ENCODE measurements around the gene DPH2.
A peak's percentile ranks its signal among the peaks of the same experiment; 100 is the strongest.

The DPH2 gene, protein sequence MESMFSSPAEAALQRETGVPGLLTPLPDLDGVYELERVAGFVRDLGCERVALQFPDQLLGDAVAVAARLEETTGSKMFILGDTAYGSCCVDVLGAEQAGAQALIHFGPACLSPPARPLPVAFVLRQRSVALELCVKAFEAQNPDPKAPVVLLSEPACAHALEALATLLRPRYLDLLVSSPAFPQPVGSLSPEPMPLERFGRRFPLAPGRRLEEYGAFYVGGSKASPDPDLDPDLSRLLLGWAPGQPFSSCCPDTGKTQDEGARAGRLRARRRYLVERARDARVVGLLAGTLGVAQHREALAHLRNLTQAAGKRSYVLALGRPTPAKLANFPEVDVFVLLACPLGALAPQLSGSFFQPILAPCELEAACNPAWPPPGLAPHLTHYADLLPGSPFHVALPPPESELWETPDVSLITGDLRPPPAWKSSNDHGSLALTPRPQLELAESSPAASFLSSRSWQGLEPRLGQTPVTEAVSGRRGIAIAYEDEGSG

DNA sequence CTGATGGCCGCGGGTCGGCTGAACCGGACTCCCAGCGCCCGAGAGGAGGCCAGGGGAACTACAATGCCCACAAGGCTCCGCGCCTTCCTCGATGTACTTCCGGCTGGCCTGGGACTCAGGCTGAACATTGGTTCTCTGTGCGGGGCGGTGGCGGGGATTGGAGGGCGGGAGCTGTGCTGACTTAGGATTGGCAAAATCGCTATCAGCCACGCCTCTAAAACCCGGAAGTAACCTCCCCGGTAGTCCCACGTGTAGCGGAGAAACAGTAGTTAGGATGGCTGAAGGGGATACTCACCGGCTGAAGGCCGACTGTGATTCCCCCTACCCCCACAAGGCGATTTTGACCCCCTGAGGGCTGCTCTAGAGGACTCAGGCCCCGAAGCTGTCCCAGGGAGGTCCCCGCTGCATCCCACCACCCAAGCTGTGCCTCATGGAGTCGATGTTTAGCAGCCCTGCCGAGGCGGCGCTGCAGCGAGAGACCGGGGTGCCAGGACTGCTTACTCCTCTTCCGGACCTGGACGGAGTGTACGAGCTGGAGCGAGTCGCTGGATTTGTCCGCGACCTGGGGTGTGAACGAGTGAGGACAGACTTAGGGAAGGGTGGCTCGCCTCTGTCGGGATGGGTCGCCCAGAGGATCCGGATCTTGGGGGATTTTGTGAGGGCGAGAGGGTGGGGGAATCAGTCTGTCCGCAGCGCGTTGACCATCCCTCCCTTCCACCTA, at the start of gene DPH2:
TSS of gene DPH2 (plus strand) at position 265 of the 721 bp plus-strand sequence. CDS start at position 431, 166 bp downstream.
- DNase-seq: peak; percentile 98

DNA sequence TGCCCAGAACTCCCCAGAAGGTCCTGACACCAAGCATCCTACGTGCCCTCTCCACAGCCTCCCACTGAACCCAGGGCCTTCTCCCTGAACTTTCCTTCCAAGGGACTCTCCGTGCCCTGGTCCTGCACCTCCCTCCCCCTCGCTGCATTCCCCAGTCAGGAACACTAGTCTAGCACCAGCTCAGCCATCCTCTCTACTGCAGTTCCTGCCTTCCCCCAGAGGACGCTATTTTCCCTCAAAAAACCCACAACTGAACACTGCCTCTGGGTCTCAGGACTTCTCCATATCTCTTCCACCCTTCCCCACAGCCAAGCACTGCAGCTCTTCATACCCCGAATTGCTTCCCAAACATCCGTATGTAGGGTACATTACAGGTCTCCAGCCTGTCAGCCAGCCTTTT, 48.8 kb upstream of the DPH2 start:
- no peak for DNase-seq

DNA sequence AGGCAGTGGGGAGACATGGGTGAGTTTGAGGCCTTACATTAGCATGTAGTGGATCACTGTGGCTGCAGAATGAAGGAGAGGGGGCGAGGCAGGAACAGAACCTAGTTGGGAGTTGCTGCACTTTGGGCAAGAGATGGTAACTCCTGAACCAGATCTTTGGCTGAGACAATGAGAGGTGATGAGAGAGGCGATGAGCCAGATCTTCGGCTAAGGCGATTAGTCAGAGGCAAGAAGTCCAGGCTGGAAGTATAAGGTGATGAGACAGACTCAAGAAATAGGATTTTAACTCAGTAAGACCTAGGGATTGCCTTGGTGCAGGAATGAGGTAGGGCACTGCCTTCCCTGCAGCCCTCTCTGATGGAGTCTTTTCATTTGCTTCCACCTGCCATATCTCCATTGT, 45.3 kb upstream of the DPH2 start:
- no peak for DNase-seq

DNA sequence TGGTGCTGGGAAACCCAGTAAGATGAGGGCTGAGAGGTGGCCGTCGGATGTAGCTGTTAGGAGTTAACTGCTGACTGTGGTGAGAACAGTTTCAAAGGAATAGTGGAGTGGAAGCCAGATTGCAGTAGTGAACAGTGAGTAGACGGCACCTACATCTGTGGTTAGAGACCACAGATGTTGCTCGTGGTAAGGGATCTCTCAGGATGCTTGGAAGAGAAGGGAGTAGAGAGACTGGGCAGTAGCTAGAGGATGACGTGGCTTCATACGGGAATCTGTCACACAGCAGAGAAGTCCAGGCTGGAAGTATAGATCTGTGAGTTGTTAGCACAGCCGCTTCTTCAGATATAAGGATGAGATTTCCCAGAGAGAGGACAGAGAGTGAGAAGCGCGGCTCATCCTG, 44.0 kb upstream of the DPH2 start:
- no peak for DNase-seq

DNA sequence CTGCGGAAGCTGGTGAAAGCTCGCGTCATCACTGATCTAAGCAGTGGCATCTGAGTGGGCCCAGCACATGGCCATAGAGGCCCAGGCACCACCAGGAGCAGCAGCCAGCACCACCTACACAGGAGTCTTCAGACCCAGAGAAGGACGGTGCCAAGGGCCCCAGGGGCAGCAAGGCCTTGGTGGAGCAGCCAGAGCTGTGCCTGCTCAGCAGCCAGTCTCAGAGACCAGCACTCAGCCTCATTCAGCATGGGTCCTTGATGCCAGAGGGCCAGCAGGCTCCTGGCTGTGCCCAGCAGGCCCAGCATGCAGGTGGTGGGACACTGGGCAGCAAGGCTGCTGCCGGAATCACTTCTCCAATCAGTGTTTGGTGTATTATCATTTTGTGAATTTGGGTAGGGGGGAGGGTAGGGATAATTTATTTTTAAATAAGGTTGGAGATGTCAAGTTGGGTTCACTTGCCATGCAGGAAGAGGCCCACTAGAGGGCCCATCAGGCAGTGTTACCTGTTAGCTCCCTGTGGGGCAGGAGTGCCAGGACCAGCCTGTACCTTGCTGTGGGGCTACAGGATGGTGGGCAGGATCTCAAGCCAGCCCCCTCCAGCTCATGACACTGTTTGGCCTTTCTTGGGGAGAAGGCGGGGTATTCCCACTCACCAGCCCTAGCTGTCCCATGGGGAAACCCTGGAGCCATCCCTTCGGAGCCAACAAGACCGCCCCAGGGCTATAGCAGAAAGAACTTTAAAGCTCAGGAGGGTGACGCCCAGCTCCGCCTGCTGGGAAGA, 39.5 kb upstream of the DPH2 start:
- DNase-seq: no peak

DNA sequence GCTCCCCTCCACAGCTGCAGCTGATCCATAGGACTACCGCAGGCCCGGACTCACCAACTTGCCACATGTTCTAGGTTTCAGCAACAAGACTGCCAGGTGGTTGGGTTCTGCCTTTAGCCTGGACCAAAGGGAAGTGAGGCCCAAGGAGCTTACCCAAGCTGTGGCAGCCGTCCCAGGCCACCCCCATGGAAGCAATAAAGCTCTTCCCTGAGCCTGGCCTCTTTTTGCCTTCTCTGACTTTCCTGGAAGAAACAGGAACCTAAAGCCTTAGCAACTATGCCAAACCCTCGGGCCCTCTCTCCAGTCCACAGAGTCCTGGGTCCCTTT, 38.9 kb upstream of the DPH2 start:
- DNase-seq: no peak

DNA sequence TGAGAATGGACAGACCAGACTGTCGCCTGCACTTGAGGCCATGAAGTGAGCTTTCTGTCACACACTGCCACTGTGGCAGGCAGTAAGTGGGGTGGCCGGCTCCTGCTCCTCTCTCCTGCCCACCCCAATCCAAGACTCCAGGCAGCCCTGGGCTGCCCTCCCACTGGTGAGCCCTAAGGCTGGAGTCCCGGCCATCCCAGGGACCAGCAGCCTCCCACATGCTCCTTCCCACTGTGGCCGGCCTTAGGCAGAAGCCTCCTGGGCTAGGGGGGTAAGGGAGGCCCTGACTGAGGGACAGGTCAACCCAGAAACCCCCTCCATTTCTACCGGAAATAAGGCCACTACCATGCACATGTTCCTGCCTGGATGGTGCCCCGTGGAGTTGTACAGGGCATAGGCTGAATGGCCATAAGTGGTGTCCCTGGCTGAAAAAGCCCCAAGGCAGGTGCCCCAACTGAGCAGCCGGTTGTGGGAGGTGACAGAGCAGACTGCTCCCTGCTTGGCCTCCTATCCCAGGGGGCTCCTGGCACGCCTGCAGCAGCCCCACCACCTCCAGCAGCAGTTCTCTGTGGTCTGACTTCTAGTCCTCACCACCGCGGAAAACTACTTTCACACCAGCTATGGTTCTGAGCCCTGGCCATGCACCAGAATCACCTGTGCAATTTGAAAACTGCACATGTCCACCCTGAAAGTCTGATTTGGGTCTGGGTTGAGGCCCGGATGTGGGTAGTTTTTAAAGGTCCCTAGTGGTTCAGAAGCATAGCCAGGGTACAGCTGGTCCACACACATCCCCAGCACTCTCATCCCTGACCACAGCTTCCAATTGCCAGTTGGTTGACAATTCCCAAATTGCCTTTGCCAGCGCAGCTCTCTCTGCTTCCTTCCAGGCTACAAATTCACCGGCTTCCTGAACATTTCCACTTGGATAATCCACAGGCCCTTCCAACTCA, 37.8 kb upstream of the DPH2 start:
- DNase-seq: no peak

DNA sequence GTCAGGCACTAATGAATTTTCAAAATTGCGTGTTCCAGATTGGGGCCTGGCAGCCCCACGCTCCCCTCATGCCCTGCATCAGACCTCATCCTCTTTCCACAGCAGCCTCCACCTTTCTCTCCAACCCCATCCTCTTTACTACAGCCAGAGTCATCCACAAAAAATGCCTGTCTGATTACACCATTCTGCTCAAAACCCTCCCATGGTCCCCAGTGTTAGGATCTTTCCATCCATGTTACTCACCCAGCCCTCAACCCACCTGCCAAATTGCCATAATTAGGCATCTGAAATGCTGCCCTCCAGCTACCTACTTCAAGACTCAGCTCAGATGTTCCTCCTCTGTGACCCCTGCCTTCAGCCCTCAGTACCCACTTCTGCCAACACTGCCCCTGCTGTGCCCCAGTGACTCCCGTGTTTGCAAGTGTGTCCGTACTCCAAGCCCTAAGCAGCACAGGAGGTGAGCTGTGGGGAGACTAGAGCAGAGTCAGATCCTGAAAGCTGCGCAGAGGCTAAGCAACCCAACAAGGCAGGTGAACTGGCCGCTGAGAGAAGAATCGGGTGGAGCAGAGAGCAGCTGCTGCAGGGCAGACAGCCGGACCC, 36.9 kb upstream of the DPH2 start:
- DNase-seq: no peak

DNA sequence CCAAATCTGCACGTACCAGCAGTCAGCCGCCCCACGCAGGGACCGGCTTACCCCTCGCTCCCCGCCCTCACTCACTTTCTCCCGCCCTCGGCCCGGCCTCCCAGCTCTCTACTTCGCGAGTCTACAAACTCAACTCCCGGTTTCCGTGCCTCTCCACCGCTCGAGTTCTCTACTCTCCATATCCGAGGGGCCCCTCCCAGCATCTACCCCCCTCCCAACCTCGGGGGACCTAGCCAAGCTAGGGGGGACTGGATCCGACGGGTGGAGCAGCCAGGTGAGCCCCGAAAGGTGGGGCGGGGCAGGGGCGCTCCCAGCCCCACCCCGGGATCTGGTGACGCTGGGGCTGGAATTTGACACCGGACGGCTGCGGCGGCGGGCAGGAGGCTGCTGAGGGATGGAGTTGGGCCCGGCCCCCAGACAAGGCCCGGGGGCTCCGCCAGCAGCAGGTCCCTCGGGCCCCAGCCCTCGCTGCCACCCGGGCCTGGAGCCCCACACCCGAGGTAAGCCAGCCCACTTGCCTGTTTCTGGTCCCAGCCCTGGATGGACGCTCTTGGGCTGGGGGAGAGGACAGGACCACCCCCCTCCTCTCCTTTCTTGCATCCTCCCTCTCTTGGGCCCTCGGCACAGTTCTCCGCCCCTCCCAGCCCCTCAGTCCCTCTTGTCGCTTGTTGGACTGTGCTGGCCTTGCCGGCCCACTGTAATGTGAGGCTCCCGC, 36.3 kb upstream of the DPH2 start, which contains the start of gene ARTN:
TSS of gene ARTN (plus strand) at position 416 of the 715 bp plus-strand sequence. CDS start 1,856 bp downstream, outside the sequence.
- DNase-seq: peak; percentile 71

DNA sequence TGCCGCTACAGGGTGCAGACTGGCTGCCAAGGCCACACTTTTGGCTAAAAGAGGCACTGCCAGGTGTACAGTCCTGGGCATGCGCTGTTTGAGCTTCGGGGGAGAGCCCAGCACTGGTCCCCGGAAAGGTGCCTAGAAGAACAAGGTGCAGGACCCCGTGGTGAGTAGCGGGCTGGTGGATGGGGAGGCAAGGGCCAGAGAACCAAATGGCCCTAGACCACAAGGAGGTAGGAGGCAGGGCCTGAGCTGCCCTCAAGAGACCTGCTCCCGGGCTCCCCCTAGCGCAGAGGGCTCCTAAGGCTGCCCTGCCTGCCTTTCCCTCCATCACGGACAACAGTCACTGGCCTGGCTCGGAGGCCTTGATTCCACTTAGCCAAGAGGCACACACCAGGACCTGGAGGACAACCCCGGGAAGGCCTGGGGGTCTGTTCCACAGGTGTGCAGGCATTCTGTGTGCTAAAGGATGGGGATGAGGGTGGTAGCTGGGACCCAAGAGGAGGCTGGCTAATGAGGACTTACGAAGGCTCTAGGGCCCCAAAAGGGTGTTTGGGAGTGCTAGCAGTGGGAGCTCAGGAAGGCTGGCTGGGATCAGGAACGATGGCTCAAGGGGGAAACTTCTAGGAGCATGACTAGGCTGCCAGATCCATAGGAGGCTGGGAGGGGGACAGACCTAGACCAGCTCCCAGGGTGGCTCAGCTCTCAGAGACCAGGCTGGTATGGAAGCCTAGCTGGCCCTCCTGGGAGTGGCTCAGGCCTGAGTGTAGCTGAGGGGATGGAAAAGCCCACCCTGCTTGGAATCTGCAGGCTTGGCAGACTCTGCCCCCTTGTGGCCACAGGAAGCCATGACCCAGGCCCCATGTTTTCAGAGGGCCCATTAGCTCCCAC, 35.5 kb upstream of the DPH2 start:
- peak; percentile 94 for DNase-seq

DNA sequence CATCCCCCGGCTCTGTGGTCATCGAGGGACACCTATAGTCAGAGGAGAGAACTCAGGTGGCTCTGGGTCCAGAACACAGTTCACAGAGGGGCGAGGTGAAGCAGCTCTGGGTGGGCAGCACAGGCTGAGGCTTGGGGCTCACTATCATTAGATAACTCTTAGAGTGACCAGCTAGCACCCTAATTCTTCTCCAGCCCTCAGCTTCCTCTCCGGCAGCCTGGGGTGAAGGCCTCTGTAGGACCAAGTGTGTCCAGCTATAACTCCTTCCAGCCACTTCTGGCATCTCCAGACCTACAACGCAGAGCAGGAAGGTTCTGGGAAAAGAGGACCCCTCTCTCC, 34.9 kb upstream of the DPH2 start:
- no peak for DNase-seq

DNA sequence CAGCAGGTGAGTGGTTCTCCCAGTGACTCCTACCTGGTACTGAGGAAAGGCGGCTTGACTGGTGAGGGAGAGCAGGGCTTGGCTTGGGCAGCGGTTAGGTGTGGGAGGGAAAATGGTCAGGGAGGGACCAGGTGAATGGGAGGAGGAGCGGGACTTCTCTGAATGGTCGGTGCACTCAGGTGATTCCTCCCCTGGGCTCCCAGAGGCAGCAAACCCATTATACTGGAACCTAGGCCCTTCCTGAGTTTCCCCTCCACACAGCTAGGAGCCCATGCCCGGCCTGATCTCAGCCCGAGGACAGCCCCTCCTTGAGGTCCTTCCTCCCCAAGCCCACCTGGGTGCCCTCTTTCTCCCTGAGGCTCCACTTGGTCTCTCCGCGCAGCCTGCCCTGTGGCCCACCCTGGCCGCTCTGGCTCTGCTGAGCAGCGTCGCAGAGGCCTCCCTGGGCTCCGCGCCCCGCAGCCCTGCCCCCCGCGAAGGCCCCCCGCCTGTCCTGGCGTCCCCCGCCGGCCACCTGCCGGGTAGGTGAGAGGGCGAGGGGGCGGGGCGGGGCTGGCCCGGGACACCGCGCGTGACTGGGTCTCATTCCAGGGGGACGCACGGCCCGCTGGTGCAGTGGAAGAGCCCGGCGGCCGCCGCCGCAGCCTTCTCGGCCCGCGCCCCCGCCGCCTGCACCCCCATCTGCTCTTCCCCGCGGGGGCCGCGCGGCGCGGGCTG, 33.9 kb upstream of the DPH2 start:
- no peak for DNase-seq

DNA sequence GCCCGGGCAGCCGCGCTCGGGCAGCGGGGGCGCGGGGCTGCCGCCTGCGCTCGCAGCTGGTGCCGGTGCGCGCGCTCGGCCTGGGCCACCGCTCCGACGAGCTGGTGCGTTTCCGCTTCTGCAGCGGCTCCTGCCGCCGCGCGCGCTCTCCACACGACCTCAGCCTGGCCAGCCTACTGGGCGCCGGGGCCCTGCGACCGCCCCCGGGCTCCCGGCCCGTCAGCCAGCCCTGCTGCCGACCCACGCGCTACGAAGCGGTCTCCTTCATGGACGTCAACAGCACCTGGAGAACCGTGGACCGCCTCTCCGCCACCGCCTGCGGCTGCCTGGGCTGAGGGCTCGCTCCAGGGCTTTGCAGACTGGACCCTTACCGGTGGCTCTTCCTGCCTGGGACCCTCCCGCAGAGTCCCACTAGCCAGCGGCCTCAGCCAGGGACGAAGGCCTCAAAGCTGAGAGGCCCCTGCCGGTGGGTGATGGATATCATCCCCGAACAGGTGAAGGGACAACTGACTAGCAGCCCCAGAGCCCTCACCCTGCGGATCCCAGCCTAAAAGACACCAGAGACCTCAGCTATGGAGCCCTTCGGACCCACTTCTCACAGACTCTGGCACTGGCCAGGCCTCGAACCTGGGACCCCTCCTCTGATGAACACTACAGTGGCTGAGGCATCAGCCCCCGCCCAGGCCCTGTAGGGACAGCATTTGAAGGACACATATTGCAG, 33.2 kb upstream of the DPH2 start:
- DNase-seq: peak; percentile 68

DNA sequence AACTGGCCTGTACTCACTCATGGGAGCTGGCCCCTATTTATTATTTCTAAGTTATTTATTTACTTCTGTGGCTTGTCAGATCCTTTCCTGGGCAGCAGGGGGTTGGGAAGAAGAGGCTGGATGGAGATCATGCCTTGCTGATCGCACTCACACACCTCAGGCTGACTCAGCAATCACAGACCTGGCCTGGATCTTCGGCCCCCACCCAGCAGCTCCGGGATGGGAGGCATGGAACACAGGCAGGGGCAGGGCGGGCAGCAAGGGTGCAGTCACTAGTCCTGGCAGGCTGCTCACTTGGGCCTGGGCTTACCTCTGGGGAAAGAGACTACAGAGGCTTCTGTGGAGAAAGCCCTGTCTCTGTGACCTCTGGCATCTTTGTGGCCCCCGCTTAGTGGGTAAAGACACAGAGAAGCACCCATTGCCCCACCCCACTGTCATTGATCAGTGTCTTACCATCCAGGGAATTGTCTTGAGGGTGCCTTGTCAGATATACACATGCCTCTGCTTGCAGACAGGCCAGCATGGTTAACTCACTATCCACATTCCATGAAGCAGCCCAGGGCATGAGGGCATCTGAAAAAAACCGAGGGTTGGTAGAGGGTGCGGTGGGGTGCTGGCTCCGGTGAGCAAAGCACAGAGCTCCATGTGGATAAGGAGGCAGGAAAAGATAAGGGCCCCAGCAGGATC, 32.5 kb upstream of the DPH2 start:
- no peak for DNase-seq

DNA sequence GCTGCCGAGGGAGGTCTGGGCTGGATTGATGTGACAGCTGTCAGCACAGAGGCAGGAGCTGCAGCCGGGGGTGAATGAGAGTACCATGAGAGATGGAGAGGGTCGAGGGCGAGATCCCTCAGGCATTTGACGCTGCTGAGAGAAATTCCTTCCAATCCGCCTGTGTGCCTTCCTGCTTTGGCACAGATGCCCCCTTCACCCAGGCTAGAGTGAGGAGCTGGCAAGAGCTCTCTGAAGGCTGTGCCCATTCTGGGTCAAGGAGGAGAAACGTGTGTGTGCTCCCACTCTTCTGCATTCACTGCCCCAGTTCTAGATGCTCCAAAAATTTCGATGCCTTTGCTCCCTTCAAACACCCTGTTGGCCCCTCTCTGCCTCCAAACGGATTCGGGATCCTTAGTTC, 31.4 kb upstream of the DPH2 start:
- DNase-seq: no peak

DNA sequence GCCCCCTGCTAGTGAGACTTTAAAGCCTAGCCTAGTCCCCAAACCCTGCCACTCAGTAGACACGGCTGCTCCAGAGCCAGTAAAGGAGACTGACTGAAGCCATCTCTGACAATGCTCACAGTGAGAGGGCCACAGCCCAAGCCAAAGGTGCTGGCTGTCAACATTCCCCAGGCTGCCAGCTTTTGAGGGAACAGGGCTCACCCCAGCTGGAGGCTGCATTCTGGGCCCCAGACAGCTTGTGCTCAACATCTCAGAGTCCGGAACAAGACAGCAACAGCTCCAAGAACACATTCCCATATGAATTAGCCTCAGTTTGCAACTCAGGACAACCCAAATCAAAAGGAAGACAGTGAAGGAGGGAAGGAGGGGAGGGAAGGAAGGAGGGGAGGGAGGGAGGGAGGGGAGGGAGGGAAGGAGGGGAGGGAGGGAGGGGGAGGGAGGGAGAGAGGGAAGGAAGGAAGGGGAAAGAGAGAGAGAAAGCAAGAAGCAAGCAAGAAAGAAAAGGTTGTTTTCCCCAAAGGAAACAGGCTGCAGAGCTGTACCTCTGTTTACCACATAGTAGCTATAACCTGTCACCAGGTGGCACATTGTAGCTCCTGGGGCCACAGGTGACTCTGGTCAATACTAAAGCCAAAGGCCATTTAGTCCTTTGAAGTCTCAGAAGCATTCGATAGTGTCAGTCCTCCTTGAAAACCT, 30.8 kb upstream of the DPH2 start:
- no peak for DNase-seq

DNA sequence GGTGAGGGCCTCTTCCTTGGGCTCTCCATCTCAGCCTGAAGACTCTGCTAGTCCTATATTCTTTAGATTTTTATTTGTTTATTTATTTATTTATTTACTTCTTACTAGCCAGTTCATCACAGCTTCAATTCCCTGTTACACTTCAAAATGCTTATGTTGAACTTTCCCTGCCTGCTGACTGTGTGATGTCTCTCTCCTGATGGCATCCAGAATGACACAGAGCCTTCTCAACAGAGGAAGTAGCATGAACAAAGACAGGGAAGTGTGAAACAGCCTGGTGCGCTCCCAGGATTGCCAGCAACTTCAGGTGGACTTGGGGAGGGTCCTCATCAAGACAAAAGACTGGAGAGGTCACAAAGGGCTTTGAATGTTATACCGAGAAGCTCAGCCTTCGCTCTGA, 27.4 kb upstream of the DPH2 start:
- no peak for DNase-seq

DNA sequence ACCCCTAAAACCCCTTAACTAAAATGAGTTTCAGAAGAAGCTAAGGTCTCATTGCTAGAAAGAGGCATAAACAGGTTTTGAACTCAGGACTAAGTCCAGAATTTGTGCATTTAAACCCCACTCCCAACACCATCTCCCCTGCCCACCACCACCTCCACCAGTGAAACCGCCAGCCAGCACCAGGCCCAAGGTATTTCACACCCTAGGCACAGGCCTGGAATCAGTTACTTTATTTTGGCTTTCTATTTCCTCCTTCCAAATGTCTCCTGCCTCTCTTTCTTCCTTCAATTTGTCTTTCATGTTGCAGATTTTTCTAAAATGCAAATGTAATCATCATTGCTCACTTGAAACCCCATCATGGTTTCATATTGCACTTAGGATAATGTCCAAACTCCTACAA, 24.9 kb upstream of the DPH2 start:
- no peak for DNase-seq

Data from eye (tissue), 1 donor.